GM21423 (cell line): ENCODE measurements around the gene THAP3.
"Not testable (repeated sequence)": the region's sequence is repeated elsewhere in the genome, so short reads cannot be mapped to it uniquely, and the experiment has no call there.

Experiments
- ATAC-seq: cut with Tn5 transposase; IDR thresholded peaks from one replicate; pipeline ENCODE4 v1.9.1; 2021; ENCODE audit warnings: mild to moderate bottlenecking, moderate library complexity; ENCODE audit not compliant: unreplicated experiment

THAP3 gene

GRCh38 chr1:6632588-6633514 lies 8.2 kb downstream of the THAP3 start:
- no peak for ATAC-seq

DNA sequence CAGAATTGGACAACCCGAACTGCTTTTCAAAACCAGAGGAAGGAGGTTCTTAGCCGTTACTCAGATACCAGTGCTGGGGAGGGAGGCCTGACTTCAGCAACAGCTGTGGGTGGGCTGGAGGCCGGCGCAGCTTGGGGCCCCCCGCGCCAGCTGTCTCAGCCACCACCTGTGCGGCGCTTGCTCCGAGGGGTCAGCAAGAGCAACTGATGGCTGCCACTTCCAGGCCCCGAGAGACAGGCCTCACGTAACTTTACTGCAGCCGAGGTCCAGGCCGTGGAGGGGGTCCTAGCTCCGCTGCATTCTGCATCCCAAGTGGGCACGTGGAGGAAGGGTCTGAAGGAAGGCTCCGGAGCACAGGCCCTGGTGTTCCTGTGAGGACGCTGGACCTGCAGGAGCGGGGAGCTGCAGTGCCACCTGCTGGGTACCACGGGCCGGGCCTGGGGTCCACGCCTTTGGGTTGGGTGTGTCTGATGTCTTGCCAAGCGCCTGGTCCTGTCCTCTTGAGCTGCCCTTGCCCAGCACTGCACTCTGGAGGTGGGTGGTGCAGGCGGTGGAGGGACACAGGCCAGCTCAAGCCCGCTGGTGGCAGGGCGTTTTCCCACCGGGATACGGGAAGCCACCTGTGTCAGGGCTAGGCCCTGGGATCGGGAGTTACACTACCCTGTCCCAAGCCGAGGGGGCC lies 9.8 kb downstream of the THAP3 start:
- no peak for ATAC-seq

DNA sequence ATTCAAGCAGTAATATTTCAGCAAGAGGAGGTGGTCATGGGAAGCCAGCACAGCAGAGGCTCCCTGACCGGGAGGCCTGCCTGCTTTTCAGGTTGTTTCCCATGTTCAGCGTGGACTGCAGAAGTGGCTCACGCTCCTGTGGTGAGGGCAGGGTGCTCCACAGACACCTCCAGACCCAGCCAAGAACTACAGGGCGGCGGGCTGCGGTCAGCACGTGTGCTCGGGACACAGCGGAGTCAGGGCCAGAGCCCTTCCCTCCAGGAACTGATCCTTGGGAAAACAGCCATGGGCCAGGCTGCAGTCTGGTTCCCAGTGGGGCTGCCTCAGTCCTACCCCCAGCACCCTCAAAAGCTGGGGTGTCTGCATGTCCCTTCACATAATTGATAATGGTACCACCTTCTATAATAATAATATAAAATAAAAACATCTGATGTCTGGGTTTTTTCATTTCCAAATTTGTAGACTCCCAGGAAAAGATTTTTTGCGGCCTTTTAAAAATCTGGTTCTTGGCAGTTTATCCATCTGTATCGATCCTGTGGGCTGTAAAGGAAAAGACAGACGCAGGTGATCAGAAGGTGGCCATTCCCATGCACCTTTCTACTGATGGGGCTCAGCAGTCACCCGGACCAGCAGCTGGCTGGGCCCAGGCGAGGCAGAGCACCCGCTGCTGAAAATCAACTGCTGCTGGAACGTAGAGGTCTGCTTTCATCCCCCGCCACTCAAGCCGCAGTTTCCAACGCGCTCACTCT lies 10.7 kb downstream of the THAP3 start:
- ATAC-seq, result no peak

GRCh38 chr1:6635910-6636760 lies 11.5 kb downstream of the THAP3 start:
- no peak for ATAC-seq

GRCh38 chr1:6636778-6637177 lies 12.1 kb downstream of the THAP3 start:
- ATAC-seq, result not testable (repeated sequence)

DNA sequence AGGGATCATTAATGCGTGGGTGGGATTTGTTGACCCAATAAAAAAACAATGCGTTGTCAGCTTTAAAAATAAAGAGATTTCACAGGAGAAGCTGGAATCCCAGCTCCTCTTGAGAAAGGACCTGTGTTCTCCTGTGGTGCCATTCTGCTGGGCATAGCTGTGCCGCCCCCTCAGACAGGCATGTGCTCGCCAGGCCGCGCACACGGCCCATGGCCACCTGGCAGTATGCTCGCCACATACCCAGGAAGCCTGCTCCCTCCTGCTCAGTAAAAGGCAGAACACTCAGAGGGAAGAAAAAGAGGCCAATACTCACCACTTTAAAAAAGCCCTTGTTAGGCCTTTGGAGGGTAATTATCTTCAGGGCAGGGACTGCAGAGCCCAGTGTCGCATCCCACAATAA lies 13.1 kb downstream of the THAP3 start:
- no peak for ATAC-seq

GRCh38 chr1:6638226-6638625 lies 13.6 kb downstream of the THAP3 start:
- ATAC-seq, result no peak

DNA sequence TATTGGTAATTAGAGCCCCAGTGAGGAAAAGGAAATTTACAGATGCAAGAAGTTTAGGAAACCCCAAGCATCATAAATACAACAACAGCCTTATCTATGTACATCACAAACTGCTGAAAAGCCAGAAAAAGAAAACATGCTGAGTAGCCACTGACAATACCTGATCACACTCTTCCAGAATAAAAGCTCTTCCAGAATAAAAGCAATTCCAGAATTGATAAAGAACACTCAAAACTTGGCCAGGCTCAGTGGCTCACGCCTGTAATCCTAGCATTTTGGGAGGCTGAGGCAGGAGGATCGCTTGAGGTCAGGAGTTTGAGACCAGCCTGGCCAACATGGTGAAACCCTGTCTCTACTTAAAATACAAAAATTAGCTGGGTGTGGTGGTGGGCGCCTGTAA lies 16.2 kb downstream of the THAP3 start:
- ATAC-seq, result not testable (repeated sequence)

DNA sequence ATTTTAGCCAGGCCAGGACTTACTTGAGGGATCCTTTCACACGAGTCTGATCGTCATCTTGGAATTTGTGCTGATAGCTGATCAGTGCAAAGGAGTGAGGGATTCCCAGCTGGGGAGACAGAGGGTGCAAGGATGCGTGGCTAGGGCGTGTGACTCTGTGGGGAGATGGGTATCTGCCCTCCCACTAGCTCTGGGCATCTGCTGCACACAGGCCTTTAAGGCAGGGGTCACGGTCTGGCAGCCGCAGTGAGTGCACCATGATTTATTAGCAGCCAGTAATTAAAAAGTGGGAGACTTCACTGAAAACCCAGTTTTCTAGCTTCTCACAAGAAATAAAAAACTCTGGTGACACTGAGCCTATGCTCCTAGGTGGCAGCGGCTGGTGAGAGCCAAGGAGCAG lies 20.4 kb downstream of the THAP3 start:
- ATAC-seq, result no peak

GRCh38 chr1:6646499-6647148 lies 22.0 kb downstream of the THAP3 start:
- no peak for ATAC-seq

DNA sequence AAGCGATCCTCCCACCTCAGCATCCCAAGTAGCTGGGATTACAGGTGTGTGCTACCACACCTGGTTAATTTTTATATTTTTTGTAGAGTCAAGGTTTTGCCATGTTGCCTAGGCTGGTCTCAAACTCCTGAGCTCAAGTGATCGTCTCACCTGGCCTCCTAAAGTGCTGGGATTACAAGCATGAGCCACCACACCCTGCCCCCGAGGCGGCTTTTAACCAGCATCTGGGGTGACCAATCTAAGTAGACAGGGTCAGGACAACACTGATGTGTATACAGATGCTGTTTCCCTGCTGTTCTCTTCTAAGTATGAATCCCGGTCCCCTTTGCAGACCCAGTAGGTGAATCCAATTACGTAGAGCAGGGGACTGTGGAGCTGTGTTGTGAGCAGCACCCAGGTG lies 23.9 kb downstream of the THAP3 start:
- no peak for ATAC-seq

- ATAC-seq, result no peak
Measured at GRCh38 chr1:6651909-6652308, 27.2 kb downstream of the THAP3 start.

DNA sequence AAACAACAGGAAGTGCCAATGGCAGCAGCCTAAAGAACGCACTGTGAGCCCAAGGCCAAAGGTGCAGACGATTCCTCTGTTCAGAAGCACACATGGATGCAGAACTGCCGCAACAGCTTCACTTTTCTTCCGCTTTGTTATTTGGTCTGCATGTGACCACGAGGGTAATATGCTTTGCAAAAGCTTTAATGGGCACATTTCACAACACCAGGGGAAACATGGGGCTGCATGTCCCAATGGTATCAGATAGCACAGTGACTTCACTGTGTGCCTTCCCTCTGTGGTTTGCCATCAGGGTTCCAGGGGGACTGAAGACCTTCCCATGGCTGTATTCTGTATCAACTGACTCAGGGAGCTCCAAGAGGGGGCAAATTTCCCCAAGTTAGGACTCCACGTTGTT lies 28.3 kb downstream of the THAP3 start:
- ATAC-seq, result no peak

DNA sequence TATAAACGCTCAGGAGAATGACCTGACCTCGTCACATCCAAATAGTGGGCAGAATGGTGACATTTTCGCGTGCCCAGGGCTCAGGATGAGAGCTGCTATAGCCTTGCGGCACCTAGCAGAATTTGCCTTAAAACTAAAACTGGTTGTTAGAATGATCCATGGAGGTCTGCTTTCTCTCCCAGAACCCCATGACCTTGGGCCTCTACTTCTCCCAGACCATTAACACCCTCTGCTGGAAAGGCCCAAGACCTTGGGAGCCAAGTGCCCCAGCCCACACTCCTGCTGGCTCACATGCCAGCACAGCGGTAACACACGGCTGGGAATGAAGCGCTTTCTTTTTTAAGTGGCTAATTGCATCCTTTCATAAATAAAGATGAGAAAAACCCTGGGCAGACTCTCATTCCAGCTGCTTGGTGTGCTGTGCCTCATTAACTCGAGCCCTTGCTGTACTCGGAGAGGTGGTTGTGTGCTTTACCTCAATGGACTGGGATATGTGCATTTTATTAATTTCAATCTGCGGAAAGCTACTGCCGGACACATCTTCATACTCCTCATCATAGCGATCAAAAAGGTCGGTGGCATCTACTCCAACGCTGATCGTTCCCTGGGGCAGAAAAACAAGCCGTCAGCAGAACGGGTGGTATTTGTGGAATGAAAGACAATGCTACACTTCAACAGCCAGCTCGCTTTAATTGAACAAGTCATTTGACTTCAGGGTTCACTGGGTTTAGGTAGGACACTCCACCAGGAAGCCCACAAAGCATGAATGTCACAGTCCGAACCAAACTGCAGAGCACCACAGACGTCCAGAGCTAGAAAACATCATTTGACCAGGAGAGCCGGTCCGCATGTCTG lies 29.0 kb downstream of the THAP3 start:
- ATAC-seq, result no peak

- ATAC-seq, result no peak
Measured at GRCh38 chr1:6657138-6657537, 32.5 kb downstream of the THAP3 start.

DNA sequence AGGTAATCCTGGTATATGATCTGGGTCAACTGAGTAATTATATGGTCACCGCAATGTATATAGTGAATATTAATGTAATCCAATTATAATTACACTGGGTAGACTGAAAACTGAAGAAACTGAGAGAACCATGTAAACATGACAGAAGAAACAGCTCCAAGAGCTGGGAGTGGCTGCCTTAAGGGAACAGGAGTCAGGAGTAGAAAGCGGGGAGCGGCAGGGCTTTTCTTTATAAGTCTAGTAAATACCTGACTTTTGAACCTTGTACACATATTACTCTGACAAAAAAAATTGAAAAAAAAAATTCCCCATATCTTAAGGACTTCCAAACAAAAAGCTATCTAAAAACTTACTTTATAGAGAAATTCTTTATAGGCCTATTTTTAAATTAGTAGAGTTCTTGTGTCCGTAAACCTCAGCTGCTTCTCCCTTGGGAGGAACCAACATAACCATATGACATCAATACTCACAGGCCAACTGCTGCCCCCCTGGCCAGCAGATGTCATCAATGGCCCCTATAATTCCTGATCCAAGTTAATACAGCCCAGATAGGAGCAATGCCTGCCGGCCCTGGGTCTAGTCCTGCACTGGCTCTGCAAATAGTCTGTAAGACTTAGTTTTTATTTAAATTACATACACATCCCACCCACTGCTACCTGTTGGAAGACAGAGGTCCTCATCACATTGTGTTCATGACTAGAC lies 33.8 kb downstream of the THAP3 start:
- no peak for ATAC-seq

DNA sequence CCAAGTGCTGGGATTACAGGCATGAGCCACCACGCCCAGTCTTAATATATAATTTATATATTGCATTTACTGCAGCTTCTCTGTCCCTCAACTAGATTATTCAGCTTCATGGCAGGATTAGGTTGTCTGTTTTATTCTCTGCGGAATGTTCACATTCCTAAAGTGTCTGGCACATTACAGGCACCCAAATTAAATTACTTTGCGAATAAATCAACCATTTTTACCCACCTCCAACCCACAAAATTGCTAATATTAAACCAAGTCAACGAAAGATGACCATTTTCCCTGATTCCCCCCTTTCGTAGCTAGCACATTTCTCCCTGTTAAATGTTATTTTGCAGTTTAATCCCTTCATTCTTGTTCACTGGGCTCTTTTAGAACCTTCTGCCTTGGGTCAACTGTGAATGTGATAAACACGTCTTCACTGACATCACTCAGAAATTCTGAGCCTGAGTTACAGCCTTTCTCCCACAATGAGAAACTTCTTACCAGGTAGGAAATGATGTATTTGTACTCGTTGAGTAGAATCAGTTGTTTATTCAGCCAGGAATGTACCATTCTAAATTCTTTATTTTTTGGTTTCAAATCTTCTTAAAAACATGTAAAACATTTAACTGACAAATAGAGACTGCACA lies 35.9 kb downstream of the THAP3 start:
- ATAC-seq, result no peak

DNA sequence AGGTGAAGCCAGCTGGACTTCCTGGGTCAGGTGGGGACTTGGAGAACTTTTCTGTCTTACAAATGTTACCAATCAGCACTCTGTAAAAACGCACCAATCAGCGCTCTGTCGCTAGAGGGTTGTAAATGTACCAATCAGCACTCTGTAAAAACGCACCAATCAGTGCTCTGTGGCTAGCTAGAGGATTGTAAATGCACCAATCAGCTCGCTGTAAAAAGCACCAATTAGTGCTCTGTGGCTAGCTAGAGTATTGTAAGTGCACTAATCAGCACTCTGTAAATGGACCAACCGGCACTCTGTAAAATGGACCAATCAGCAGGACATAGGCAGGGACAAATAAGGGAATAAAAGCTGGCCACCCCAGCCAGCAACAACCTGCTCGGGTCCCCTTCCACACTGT lies 37.8 kb downstream of the THAP3 start:
- ATAC-seq, result not testable (repeated sequence)
